HEK293 (cell line): Measurements from ENCODE around the gene CNIH1.

ENCODE experiments used
- CTCF ChIA-PET: fragments of 350-600 bp; formaldehyde crosslinking; extraction: SDS; loops from one replicate; lab custom pipeline; 2021; ENCODE audit warnings: antibody characterized with exemption; lab: Yijun Ruan, JAX
- POLR2A ChIA-PET: fragments of 300-600 bp; formaldehyde crosslinking; extraction: SDS; loops from one replicate; lab custom pipeline; 2020; ENCODE audit warnings: antibody characterized with exemption, inconsistent platforms; lab: Yijun Ruan, JAX
- H3K27ac ChIP-seq: fragments of 200-500 bp; sonication (Bioruptor generic); 2 replicates; pipeline ENCODE4 v1.5.1; 2014; ENCODE audit warnings: low read depth, low read length, control low read depth, inconsistent platforms; ENCODE audit errors: extremely low read depth
- H3K36me3 ChIP-seq, 2 experiments: fragments of 200-500 bp in 1 of 2; sonication (Bioruptor generic) in 1 of 2; 1 replicate in 1 of 2; 2 replicates in 1 of 2; pipeline ENCODE4 v1.5.1; 2014 to 2017; ENCODE audit warnings: inconsistent platforms in 2 of 2, low read length in 2 of 2; ENCODE audit not compliant: control insufficient read depth in 2 of 2, insufficient read depth in 1 of 2
- H3K4me1 ChIP-seq: fragments of 200-500 bp; sonication (Bioruptor generic); 2 replicates; pipeline ENCODE4 v1.5.1; 2014; ENCODE audit warnings: mild to moderate bottlenecking, low read length, inconsistent platforms; ENCODE audit not compliant: control insufficient read depth, insufficient read depth
- H3K4me3 ChIP-seq: 2 replicates; pipeline ENCODE4 v1.5.1; 2011; ENCODE audit warnings: low read depth, mild to moderate bottlenecking, control low read depth, low read length, moderate library complexity
- H3K9me3 ChIP-seq: fragments of 200-500 bp; sonication (Bioruptor generic); 2 replicates; pipeline ENCODE4 v1.5.1; 2014; ENCODE audit warnings: low read depth, low read length, inconsistent platforms; ENCODE audit not compliant: control insufficient read depth, insufficient read depth
- SCRT2 ChIP-seq: fragments of 450-650 bp; formaldehyde crosslinking; IDR thresholded peaks from 2 replicates; pipeline ENCODE4 v1.5.1; 2016; ENCODE audit warnings: missing biosample characterization, missing genetic modification characterization
- ZFP37 ChIP-seq: fragments of 450-650 bp; formaldehyde crosslinking; IDR thresholded peaks from 2 replicates; pipeline ENCODE4 v1.5.1; 2016; ENCODE audit warnings: missing biosample characterization, missing genetic modification characterization
- ZNF140 ChIP-seq: fragments of 450-650 bp; formaldehyde crosslinking; IDR thresholded peaks from 2 replicates; pipeline ENCODE4 v1.5.1; 2016; ENCODE audit warnings: missing biosample characterization, missing genetic modification characterization
- ZNF223 ChIP-seq: fragments of 450-650 bp; formaldehyde crosslinking; IDR thresholded peaks from 2 replicates; pipeline ENCODE4 v1.5.1; 2016; ENCODE audit warnings: missing biosample characterization, missing genetic modification characterization
- ZNF292 ChIP-seq: fragments of 450-650 bp; formaldehyde crosslinking; IDR thresholded peaks from 2 replicates; pipeline ENCODE4 v1.5.1; 2016; ENCODE audit warnings: low read depth, missing biosample characterization, missing genetic modification characterization, borderline replicate concordance
- ZNF335 ChIP-seq: fragments of 450-650 bp; formaldehyde crosslinking; conservative IDR thresholded peaks from 2 replicates; pipeline ENCODE4 v1.5.1; 2016; ENCODE audit warnings: missing biosample characterization, missing genetic modification characterization
- ZNF350 ChIP-seq: fragments of 450-650 bp; formaldehyde crosslinking; IDR thresholded peaks from 2 replicates; pipeline ENCODE4 v1.5.0; 2017; ENCODE audit warnings: missing biosample characterization, mild to moderate bottlenecking, missing genetic modification characterization
- ZNF37A ChIP-seq: fragments of 450-650 bp; IDR thresholded peaks from 2 replicates; pipeline ENCODE4 v1.5.1; 2018; ENCODE audit warnings: missing biosample characterization, missing genetic modification characterization
- ZNF473 ChIP-seq: fragments of 450-650 bp; formaldehyde crosslinking; IDR thresholded peaks from 2 replicates; pipeline ENCODE4 v1.5.1; 2017; ENCODE audit warnings: missing biosample characterization, missing genetic modification characterization
- ZNF514 ChIP-seq: fragments of 450-650 bp; formaldehyde crosslinking; IDR thresholded peaks from 2 replicates; pipeline ENCODE4 v1.5.1; 2016; ENCODE audit warnings: missing biosample characterization, missing genetic modification characterization
- ZNF701 ChIP-seq: fragments of 450-650 bp; formaldehyde crosslinking; IDR thresholded peaks from 2 replicates; pipeline ENCODE4 v1.5.1; 2016; ENCODE audit warnings: missing biosample characterization, missing genetic modification characterization
- ZNF776 ChIP-seq: fragments of 450-650 bp; formaldehyde crosslinking; IDR thresholded peaks from 2 replicates; pipeline ENCODE4 v1.5.0; 2017; ENCODE audit warnings: missing biosample characterization, missing genetic modification characterization, borderline replicate concordance
- ZNF791 ChIP-seq: fragments of 450-650 bp; formaldehyde crosslinking; IDR thresholded peaks from 2 replicates; pipeline ENCODE4 v1.5.1; 2016; ENCODE audit warnings: missing biosample characterization, missing genetic modification characterization
- TF ChIP-seq, protein P1 (sequence below): IDR thresholded peaks from 2 replicates; pipeline ENCODE4 v1.6.1; 2011; ENCODE audit warnings: mild to moderate bottlenecking, low read depth, low read length, borderline replicate concordance
- TF ChIP-seq, protein P2 (sequence below): fragments of 450-650 bp; formaldehyde crosslinking; IDR thresholded peaks from 2 replicates; pipeline ENCODE4 v1.5.1; 2016; ENCODE audit warnings: missing biosample characterization, missing genetic modification characterization, low read depth

The CNIH1 gene

GRCh38 chr14:54374117-54374884 lies 66.9 kb downstream of the CNIH1 start:
- ChIA-PET POLR2A (no interaction called here), CTCF (interaction anchor here (0.6 to 0.7 kb wide), 2 partner anchors 26 to 800 kb away, joined by 3 to 4 read pairs; no protein-coding TSS in a partner anchor)
- H3K4me3 ChIP-seq = no peak overlapping the region
- no peaks in the 10 kb centered on the region for H3K4me1 ChIP-seq
- TF ChIP-seq, protein P1, sequence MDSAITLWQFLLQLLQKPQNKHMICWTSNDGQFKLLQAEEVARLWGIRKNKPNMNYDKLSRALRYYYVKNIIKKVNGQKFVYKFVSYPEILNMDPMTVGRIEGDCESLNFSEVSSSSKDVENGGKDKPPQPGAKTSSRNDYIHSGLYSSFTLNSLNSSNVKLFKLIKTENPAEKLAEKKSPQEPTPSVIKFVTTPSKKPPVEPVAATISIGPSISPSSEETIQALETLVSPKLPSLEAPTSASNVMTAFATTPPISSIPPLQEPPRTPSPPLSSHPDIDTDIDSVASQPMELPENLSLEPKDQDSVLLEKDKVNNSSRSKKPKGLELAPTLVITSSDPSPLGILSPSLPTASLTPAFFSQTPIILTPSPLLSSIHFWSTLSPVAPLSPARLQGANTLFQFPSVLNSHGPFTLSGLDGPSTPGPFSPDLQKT = no peak
- TF ChIP-seq ZNF473 (no peak), ZNF701 (tag by site-specific recombination) (no peak), ZNF514 (no peak), ZNF140 (tag by site-specific recombination) (no peak), ZNF791 (tag by site-specific recombination) (no peak), ZNF223 (tag by site-specific recombination) (no peak), ZNF776 (tag by site-specific recombination) (no peak), SCRT2 (tag by site-specific recombination) (no peak), ZNF292 (no peak), ZNF37A (no peak), ZFP37 (no peak), ZNF350 (no peak), ZNF335 (tag by site-specific recombination) (no peak)
- TF ChIP-seq, protein P2, sequence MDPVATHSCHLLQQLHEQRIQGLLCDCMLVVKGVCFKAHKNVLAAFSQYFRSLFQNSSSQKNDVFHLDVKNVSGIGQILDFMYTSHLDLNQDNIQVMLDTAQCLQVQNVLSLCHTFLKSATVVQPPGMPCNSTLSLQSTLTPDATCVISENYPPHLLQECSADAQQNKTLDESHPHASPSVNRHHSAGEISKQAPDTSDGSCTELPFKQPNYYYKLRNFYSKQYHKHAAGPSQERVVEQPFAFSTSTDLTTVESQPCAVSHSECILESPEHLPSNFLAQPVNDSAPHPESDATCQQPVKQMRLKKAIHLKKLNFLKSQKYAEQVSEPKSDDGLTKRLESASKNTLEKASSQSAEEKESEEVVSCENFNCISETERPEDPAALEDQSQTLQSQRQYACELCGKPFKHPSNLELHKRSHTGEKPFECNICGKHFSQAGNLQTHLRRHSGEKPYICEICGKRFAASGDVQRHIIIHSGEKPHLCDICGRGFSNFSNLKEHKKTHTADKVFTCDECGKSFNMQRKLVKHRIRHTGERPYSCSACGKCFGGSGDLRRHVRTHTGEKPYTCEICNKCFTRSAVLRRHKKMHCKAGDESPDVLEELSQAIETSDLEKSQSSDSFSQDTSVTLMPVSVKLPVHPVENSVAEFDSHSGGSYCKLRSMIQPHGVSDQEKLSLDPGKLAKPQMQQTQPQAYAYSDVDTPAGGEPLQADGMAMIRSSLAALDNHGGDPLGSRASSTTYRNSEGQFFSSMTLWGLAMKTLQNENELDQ (tag by site-specific recombination) = no peak
- H3K9me3 ChIP-seq = no peaks in the 10 kb centered on the region
- no peak overlapping the region for H3K27ac ChIP-seq
- no peaks in the 10 kb centered on the region for H3K36me3 ChIP-seq
